HG03103 (cell line): ENCODE results near the gene BANF2.
"Not testable (repeated sequence)": the region's sequence is repeated elsewhere in the genome, so short reads cannot be mapped to it uniquely, and the experiment has no call there.

Experiments used
- ATAC-seq: cut with Tn5 transposase; IDR thresholded peaks from one replicate; pipeline ENCODE4 v1.9.1; 2021; ENCODE audit warnings: low read depth; ENCODE audit not compliant: unreplicated experiment

Gene BANF2

DNA sequence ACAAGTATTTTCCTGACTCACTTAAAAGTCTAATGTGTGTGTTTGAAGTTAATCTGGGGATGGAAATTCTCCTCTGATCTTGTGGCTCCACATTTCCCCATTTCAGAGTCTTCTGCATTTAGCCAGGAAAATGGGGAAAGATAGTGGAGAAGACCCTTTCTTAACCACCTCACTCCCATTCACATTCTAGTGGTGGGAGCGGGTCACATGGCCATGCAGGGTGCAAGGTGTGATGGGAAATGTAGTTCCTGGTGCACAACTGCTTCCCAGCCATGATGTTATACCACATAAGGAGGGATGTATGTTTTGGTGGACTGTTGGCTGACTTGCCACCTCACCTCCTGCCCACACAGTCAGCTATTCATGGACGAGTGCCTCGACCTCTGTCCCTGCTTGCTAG lies 61.8 kb downstream of the BANF2 start:
- no peak for ATAC-seq

DNA sequence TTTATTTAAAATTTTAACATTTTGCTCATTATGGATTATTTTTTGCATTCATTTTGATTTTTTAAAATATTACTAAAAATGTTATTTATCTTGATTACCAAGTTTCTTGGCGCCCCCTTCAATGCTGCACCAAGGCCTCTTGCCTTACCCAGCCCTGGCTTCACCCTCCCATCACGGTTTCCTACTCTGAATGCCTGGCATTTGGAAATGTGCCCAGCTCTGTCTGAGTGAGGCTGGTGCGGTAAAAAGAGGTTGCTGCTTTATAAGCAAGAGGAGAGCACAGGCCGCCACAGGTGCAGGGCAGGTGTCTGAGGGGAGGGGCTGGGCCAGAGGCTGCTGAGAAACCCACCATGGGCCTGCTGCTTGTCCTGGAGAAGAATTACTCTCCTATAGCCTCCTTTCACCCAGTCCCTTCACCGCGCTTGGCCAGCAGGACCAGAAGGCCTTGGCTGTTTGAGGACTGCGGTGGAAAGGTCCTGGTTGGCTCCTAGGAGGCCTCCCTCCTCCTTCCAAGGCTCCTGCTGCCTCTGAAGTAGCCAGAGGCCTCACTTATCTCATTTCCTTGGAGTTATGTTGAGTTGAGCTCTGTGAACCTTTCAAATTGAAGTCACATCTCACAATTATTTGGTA lies 62.6 kb downstream of the BANF2 start:
- no peak for ATAC-seq

DNA sequence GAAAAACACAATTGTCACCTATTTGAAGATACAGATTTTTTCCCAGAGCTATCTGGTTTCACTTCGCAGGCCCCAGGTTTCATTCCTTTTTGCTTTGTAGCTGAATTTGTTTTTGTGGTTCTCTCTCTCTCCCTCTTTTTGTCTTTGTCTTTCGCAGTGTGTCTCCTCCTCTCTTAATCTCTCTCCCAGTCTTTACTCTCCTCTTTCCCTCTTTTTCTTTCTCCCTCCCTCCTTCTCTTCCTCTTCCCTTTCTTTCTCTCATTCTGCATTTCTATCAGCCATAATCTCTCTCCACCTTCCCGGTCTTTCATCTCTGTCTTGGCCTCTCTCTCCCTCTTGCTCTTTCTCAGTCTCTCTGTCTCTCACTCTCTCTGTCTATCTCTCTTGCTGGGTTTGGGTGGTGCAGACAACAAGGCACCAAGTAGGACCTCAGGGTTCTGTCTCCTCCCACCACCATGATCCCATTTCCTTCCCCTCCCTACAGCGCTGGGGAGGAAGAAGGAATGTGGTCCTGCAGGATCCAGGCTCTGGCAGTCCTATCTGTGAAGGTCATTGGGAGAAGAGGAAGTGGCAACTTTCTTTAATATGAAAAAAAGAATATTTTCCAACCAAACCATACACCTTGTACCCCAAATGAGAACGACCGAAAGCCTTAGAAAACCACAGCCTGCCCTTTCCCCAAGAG lies 63.2 kb downstream of the BANF2 start:
- no peak for ATAC-seq

DNA sequence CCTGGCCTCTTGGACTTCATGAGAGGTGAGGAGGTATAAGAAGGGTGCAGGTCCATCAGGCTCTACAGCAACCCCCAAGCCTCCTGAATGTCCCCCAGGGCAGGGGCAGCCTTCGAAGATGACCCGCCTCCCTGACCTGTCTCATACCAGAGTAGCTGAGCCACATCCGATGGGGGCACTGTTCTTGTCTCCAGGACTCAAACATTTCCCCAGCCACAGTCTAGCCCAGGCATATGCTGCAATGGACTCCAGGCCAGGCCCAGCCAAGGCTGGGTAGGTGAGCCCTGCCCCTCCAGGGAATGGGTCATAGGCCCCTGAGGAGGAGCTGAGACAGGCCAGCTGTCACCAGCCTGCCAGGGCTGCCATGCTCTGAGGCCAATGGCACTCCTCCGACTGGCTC lies 65.3 kb downstream of the BANF2 start:
- no peak for ATAC-seq

DNA sequence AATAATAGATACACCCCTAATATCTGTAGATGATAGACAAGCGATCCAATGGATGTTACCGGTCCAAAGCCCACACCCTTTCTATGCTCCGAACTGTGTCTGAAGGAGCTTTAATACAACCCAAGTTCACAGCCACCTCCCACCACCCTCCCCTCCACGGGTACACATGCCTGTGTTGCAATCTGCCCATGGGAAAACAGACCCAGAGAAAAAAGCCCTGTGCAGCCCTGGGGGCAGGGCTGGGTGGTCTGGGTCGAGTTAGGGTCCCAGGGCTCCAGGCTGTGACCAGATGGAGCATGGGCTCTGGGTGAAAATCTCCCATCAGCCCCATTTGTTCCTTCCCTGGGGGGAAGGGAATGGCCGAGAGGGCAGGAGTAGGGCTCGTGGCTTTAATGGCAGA lies 65.8 kb downstream of the BANF2 start:
- ATAC-seq = no peak

DNA sequence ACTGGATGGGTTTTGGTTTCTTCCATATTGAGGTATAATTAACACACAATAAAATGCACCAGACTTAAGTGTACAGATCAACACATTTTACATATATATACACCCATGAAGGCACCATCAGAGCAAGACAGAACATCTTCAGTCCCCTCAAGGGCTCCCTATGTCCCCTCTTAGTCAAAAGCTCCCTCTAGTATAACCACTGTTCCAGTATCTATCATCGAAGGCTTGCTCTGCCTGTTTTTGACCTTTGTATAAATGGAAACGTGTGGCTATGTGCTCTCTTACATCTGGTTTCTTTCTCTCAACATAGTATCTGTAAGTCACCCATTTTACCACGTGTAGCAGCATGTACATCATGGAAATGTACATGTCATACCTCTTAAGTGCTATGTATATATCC lies 66.5 kb downstream of the BANF2 start:
- ATAC-seq = no peak

DNA sequence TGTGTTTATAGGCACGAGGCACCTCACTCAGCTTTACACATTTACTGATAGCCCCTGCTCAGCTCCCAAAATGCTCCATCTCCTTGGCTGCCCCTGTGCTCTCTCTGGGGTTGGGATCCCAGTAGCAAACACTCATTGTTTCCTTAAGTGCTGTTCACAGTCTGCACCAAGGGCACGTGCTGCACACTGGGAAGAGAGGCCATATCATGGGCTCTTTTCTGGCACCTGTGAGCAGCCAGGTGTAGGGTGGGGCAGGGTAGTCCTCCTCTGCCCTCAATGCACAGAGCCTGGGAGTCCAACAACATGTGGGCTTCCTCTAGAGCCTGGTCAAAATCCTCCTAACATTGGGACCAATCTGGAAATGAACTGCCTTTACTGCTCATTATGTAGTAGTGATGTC lies 67.9 kb downstream of the BANF2 start:
- no peak for ATAC-seq

DNA sequence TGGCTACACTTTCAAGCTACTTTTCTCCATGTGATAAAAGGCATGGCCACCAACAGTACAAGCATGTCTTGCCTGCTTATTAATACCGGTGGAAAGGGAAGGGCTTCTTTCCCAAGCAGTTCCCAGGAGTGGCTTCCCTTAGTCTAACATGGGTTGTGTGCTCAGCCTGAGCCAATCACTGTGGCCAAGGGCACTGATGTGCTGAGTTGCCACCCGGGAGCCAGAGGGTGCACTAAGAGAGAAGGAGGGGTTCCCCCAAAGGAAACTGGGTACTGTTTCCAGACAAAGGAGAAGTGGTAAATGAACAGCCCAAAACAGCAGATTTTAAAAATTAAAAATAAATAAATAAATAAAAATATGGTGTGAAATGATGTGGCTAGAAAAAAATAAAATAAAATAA lies 68.5 kb downstream of the BANF2 start:
- no peak for ATAC-seq

DNA sequence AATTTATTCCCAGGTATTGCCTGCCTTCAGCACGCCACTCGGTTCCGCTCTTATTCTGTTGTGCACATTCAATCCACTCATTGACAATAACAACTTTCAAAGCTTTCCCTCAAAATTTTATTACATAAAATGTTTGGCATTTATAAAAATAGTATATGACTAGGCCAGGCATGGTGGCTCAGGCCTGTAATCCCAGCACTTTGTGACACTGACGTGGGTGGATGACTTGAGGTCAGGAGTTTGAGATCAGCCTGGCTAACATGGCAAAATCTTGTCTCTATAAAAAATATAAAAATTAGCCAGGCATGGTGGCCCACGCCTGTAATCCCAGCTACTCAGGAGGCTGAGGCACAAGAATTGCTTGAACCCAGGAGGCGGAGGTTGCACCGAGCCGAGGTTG lies 70.0 kb downstream of the BANF2 start:
- not testable (repeated sequence) for ATAC-seq

DNA sequence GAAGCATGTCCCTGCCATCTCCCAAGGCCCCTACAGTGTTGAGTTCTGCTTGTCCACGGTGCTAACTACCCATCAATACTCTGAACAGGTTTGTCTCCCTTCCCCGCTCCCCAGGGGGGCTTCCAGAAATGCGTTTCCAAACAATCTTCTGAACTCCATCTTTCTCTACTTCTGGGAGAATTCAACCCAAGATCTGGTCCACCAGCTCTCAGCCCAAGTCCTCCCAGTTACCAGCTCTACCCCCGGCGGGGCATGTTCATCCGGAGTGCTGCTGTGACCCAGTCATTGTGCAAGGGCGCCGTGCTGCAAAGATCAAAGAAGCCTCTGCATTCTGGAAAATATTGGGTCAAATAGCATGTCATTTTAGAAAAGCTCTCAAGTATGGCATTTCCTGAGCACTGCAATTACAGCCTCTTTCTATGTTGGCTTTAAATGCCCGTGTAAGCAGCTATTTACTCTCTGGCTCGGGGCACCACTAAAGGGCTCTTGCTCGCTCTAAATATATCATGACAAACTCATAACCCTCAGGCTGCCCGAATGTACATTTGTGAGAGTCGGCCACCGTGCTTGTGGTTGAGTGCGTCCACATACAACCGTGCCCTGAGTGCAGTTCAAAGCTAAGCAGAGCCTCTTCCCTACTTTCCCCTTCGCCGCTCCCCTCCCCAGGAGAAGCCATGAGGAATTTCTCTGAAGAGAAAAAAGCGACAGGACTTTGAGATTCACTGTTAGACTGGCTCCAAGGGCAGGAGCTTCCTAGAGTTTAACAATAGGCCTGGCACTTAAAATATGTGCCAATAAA lies 71.6 kb downstream of the BANF2 start:
- no peak for ATAC-seq

DNA sequence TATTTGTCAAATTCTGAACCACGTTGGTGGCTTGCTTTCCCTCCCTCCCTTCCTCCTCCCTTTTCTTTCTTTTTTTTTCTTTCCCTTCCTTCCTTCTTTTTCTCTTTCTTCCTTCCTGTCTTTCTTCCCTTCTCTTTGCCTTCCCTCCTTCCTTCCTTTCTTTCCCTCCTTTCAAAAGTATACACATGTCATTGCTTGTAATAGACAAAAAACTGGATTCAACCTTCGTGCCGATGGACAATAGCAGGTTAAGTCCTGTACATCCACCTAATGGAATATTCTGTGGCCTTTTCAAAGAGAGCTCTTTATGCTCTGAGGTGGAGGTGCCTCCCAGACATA lies 72.2 kb downstream of the BANF2 start:
- ATAC-seq = no peak

DNA sequence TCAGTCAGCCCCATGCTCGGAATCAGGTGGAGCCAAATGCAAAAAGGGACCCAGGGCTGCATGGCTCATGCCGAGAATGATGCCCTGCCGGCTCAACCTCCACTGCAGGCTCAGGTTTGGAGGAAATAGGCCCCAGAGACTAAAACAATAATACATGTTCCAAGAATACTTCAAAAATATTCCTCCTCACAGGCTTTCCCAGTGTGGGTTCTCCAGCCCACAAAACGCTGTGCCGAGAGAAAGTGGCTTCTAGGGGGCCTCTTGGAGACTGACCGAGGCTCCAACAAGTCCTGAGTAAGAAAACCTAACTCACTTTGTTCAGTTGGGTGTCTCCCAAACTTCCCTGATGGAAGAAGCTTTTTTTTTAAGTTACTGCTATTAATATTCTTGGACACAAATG lies 73.9 kb downstream of the BANF2 start:
- ATAC-seq = no peak

DNA sequence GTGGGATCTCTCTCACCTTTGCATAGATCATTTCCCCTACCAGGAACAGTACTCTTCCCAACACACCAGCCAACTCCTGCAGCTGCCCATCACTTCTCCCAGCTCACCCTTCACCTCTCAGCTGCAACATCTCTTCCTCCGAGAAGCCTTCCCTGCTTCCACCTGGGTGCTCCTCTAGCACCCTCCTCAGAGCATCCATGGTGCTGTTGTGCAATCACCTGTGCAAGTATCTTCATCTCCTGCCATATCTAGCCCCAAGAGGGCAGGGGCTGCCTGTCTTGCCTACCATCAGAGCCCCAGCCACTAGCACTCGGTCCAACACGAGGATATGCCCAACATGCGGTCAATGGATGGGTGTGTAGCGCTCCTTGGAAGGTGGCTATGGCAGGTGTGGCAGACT lies 75.8 kb downstream of the BANF2 start:
- no peak for ATAC-seq

DNA sequence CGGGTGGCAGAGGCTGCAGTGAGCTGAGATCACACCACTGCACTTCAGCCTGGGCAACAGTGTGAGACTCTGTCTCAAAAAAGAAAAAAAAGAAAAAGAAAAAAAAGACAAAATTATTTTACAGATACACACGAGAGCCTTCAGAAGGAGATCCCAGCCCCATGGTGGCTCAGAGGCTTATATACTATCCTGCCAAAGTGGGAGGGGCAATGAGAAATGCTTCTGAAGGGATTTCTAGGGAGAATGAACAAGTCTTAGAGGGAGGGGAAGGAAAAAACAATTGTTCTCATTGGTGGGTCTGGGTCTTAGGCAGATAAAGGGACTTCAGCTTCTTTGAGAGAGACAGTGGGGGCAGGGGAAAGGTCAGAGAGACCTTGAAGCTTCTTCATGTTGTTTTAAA lies 76.8 kb downstream of the BANF2 start:
- no peak for ATAC-seq

DNA sequence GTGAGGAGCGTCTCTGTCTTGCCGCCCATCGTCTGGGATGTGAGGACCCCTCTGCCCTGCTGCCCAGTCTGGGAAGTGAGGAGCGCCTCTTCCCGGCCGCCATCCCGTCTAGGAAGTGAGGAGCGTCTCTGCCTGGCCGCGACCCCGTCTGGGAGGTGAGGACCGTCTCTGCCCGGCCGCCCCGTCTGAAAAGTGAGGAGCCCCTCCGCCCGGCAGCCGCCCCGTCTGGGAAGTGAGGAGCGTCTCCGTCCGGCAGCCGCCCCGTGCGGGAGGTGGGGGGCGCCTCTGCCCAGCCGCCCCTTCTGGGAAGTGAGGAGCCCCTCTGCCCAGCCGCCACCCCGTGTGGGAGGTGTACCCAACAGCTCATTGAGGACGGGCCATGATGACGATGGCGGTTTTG lies 79.2 kb downstream of the BANF2 start:
- not testable (repeated sequence) for ATAC-seq

DNA sequence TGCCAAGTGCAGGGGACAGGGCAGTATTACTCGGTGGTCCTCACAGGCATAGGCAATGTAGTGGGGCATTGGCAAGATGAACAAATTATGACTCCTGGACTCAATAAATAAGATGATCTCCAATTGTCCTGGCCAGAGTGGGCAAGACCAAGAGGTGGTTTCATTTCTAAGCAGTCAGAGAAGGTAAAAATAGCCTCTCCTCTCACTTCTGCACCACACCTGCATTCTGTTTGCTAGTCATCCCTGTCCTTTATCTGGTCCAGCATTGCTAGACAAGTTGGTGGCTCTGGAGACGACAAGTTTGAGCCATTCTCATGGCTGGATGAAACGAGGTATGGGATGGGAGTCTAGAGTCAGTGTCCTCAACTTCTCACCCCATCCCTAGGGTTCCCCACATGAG lies 83.0 kb downstream of the BANF2 start:
- ATAC-seq = no peak

DNA sequence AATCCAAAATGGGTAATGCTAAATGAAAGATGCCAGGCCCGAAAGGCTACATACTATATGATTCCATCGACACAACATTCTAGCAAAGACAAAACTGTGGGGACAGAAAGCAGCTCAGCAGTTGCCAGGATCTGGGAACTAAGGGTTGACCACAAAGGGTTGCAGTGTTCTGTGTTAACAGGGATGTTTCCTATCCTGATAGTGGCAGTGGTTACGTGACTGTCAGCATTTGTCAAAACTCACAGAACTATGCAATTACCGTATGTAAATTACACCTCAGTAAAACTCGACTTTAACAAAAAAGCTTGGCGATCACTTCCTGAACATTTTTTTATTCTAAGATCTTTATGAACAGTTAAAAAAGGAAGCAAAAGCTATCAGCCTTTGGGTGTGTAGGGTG lies 83.9 kb downstream of the BANF2 start:
- ATAC-seq = no peak

DNA sequence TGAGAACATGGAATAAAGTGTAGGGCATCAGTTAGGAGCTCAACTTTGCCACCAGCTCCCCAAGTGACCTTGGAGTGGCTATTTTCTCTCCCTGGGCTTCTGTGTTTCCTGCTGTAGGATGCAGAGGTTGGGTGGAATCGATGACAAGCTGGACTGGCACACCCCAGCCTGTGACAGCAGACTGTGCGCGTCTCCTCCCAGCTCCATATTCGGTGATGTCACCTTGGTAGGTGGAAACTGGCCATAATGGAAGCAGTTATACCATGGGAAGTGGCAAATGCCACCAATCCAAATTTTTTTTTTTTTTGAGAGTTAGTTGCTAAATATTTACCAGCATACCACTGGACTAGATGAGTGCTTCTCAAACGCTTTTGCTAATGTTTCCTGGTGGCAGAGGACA lies 85.2 kb downstream of the BANF2 start:
- ATAC-seq = no peak
